Neuron (in vitro differentiated cells): Measurements from ENCODE around the gene PIK3CD.

Source experiments
- H2AFZ ChIP-seq: one replicate; pipeline ENCODE4 v1.6.1; 2013; ENCODE audit warnings: low read depth, mild to moderate bottlenecking, inconsistent platforms, low read length, moderate library complexity
- H3K27me3 ChIP-seq: one replicate; pipeline ENCODE4 v1.6.1; 2013; ENCODE audit warnings: low read length; ENCODE audit not compliant: insufficient read depth
- H3K36me3 ChIP-seq: one replicate; pipeline ENCODE4 v1.6.1; 2013; ENCODE audit warnings: low read length; ENCODE audit not compliant: insufficient read depth
- H3K4me1 ChIP-seq: one replicate; pipeline ENCODE4 v1.6.1; 2013; ENCODE audit warnings: low read length; ENCODE audit not compliant: insufficient read depth
- H3K4me3 ChIP-seq: 2 replicates; pipeline ENCODE4 v1.5.1; 2013; ENCODE audit warnings: mild to moderate bottlenecking, low read length, moderate library complexity
- H3K9me3 ChIP-seq: one replicate; pipeline ENCODE4 v1.6.1; 2013; ENCODE audit warnings: low read length

PIK3CD gene

GRCh38 chr1:9653210-9653490 lies 1.6 kb downstream of the PIK3CD start:
- Histone ChIP-seq H3K4me1 (no peaks in the 10 kb centered on the region), H3K4me3 (no peak overlapping the region), H3K9me3 (no peaks in the 10 kb centered on the region), H2AFZ (no peak overlapping the region), H3K27me3 (peaks cover 71% of the 10 kb centered on the region), H3K36me3 (no peaks in the 10 kb centered on the region)

DNA sequence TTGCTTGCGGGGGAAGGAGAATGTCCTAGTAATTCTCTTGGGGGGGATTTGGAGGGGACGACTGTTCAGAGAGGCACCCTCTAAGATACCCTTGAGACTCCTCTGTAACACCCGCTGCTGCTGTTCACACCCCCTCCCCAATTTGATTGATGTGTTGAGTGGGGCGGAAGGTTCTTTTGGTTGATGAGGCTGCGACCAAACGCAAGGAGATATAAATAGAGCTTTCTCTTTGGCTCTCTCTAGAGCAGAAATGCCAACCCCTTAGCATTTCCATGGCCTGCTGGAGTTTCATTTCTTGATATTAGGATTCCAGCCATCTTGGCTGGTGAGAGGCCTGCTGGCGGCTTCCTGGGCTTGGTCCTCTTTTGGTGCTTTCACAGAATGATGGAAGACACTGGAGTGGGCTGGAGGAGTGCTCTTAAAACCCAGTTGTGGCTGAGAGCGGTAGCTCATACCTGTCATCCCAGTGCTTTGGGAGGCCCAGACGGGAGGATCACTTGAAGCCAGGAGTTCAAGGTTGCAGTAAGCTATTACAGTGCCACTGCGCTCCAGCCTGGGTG lies 2.0 kb downstream of the PIK3CD start:
- Histone ChIP-seq H2AFZ (no peak overlapping the region), H3K4me3 (no peak overlapping the region), H3K27me3 (peaks cover 67% of the 10 kb centered on the region), H3K9me3 (no peaks in the 10 kb centered on the region), H3K4me1 (no peaks in the 10 kb centered on the region), H3K36me3 (no peaks in the 10 kb centered on the region)

DNA sequence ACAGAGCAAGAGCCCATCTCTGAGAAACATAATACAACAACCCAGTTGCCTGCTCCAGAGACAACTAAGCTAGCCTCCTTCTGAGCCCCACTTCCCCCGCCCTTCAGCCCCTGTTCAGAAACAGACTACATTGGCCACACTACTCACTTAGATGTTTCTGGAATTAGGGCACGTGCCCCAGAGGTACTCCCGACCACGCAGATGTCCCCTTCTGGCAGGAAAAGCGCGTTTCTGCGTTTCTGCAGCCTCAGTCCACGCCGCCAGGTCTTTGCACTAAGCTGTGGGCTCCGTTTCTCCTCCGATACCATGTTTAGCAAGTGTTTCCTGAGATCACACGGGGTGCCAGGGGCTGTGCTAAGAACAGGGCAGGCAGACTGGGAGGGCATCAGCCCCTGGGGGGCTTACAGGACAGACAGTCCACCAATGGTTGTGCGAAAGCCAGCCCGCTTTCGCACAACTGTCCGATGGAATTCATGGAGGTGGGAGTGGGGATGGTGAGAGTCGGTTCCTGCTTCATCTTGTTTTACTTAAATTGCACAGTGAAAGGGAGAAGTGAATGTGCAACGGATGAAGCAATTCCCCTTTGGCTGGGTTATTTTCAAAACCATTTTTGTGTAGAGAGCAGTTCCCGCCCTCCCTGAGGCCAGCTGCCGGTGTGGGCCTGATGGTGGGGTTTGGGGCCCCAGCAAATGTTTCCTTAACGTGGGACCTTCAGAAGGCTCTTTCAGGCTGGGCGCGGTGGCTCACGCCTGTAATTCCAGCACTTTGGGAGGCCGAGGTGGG lies 2.7 kb downstream of the PIK3CD start:
- no peak overlapping the region for H2AFZ ChIP-seq
- peaks cover 67% of the 10 kb centered on the region for H3K27me3 ChIP-seq
- H3K9me3 ChIP-seq, result no peaks in the 10 kb centered on the region
- H3K4me3 ChIP-seq, result no peak overlapping the region
- no peaks in the 10 kb centered on the region for H3K4me1 ChIP-seq
- no peaks in the 10 kb centered on the region for H3K36me3 ChIP-seq

- H3K27me3 ChIP-seq, result peaks cover 61% of the 10 kb centered on the region
- H3K4me1 ChIP-seq, result no peaks in the 10 kb centered on the region
- no peaks in the 10 kb centered on the region for H3K9me3 ChIP-seq
- no peak overlapping the region for H3K4me3 ChIP-seq
- no peaks in the 10 kb centered on the region for H3K36me3 ChIP-seq
- no peak overlapping the region for H2AFZ ChIP-seq
Measured at GRCh38 chr1:9654834-9655723, 3.5 kb downstream of the PIK3CD start.

GRCh38 chr1:9655836-9656235 lies 4.3 kb downstream of the PIK3CD start:
- Histone ChIP-seq H3K9me3 (no peaks in the 10 kb centered on the region), H3K27me3 (peaks cover 60% of the 10 kb centered on the region), H3K36me3 (no peaks in the 10 kb centered on the region), H2AFZ (no peak overlapping the region), H3K4me1 (no peaks in the 10 kb centered on the region), H3K4me3 (no peak overlapping the region)

- Histone ChIP-seq H3K36me3 (no peaks in the 10 kb centered on the region), H3K4me1 (no peaks in the 10 kb centered on the region), H3K27me3 (peaks cover 48% of the 10 kb centered on the region), H3K9me3 (no peaks in the 10 kb centered on the region), H3K4me3 (no peak overlapping the region), H2AFZ (no peak overlapping the region)
Measured at GRCh38 chr1:9657521-9658032, 6.0 kb downstream of the PIK3CD start.

DNA sequence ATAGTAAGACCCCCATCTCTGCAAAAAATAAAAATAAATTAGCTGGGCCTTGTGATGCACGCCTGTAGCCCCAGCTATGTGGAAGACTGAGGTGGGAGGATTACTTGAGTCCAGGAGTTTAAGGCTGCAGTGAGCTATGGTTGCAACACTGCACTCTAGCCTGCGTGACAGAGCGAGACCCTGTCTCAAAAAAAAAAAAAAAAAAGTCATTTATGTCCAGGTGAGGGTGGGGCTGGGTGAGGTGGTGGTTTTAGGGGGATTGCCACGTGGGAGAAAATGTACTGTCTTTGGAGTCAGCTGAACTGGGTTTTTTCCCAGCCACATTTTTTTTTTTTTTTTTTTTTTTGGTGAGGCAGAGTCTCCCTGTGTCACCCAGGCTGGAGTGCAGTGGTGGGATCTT lies 6.7 kb downstream of the PIK3CD start:
- Histone ChIP-seq H3K27me3 (peaks cover 42% of the 10 kb centered on the region), H3K9me3 (no peaks in the 10 kb centered on the region), H2AFZ (no peak overlapping the region), H3K4me3 (no peak overlapping the region), H3K36me3 (no peaks in the 10 kb centered on the region), H3K4me1 (no peaks in the 10 kb centered on the region)

DNA sequence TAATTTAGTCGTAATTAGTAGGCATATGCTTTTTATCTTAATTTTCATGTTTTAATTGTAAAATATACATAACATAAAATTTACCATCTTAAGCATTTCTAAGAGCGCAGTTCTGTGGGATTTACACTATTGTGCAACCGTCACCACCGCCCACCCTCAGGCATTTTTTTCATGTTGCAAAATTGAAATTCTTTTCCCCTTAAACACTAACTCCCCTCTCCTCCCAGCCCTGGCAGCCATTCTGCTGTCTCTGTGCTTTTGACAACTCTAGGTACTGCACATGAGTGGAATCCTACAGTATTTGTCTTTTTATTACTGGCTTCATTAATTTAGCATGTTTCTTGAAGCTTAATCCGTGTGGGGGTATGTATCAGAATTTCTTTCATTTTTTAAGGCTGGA lies 7.8 kb downstream of the PIK3CD start:
- H3K4me1 ChIP-seq, result no peaks in the 10 kb centered on the region
- H3K9me3 ChIP-seq, result no peaks in the 10 kb centered on the region
- peaks cover 31% of the 10 kb centered on the region for H3K27me3 ChIP-seq
- no peak overlapping the region for H2AFZ ChIP-seq
- H3K36me3 ChIP-seq, result no peaks in the 10 kb centered on the region
- H3K4me3 ChIP-seq, result no peak overlapping the region

DNA sequence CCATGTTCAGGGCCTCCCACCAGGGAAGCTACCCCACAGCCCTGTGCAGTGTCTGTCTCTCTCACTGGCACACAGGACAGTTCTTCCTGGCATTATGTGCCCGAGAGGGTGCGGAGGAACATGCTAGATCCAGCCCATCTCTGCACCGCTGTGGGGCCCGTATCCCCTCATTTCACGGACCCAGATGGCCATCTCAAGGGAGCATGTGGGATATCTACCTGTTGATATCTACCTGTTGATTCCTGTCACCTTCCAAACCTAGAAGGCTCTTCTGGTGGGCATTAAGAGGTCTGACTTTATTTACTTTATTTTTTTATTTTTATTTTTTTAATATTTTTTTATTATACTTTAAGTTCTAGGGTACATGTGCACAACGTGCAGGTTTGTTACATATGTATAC lies 11.7 kb downstream of the PIK3CD start:
- H3K4me3 ChIP-seq, result no peak overlapping the region
- H3K4me1 ChIP-seq, result no peaks in the 10 kb centered on the region
- H2AFZ ChIP-seq, result no peak overlapping the region
- no peaks in the 10 kb centered on the region for H3K36me3 ChIP-seq
- peaks cover 9% of the 10 kb centered on the region for H3K27me3 ChIP-seq
- no peaks in the 10 kb centered on the region for H3K9me3 ChIP-seq

DNA sequence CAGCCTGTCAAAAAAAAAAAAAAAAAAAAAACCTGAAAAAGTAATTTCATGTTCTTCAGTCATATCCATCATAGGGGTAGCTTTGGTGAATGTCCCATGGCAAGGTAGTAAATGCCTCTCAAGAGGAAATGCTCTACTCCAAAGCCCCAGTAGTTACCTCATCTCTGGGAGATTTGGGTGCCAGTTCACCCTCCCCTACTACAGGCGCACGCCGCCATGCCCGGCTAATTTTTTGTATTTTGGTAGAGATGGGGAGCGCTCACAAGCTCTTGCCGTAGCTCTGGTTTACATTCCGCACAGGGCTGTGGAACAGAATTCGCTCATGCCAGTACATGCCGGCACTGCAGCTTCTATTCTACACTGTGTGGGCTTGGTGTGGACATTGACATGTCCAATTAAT lies 13.7 kb downstream of the PIK3CD start:
- Histone ChIP-seq H3K4me1 (no peaks in the 10 kb centered on the region), H2AFZ (no peak overlapping the region), H3K4me3 (no peak overlapping the region), H3K9me3 (no peaks in the 10 kb centered on the region), H3K27me3 (peaks cover 4% of the 10 kb centered on the region), H3K36me3 (no peaks in the 10 kb centered on the region)

DNA sequence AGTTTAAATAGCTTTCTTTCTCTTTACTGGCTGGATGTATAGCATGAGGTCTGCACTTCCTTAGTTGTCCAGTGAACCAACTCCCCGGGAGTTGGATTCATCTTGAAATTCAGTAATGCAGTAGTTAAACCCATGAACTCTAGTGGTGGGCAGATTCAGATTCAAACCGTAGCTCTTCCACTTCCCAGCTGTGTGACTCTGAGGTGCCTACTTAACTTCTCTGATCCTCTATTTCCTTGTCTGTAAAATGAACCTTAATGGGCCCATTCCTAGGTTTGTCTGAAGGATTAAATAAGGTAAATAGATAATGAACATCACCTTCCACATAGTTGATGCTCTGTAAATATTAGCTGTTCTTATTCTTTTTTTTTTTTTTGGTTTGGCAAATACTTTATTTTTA lies 16.5 kb downstream of the PIK3CD start:
- no peaks in the 10 kb centered on the region for H3K9me3 ChIP-seq
- H3K4me3 ChIP-seq, result no peak overlapping the region
- peaks cover 3% of the 10 kb centered on the region for H3K27me3 ChIP-seq
- no peaks in the 10 kb centered on the region for H3K4me1 ChIP-seq
- no peaks in the 10 kb centered on the region for H3K36me3 ChIP-seq
- no peak overlapping the region for H2AFZ ChIP-seq

DNA sequence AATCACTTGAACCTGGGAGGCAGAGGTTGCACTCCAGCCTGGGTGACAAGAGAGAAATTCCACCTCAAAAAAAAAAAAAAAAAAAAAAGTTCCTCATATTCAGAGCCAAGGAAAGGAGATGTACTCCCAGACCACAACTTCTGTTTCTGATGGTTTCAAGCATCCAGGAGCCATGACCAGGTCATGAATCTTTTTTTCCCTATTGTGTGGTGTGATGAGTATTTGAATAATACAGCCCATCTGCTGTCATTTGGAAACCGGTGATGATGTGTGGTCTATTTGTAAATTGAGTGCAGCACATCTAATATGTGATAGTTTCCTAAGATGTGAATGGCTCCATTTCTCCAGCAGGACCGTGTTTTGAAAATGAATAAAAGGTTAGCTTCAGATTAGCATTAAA lies 18.6 kb downstream of the PIK3CD start:
- H3K4me1 ChIP-seq, result no peaks in the 10 kb centered on the region
- no peaks in the 10 kb centered on the region for H3K36me3 ChIP-seq
- H3K27me3 ChIP-seq, result peaks cover 3% of the 10 kb centered on the region
- no peaks in the 10 kb centered on the region for H3K9me3 ChIP-seq
- no peak overlapping the region for H3K4me3 ChIP-seq
- no peak overlapping the region for H2AFZ ChIP-seq

GRCh38 chr1:9671377-9672140 lies 20.0 kb downstream of the PIK3CD start:
- H3K27me3 ChIP-seq, result peaks cover 3% of the 10 kb centered on the region
- H3K9me3 ChIP-seq, result no peaks in the 10 kb centered on the region

More at GRCh38 chr1:9671377-9672140, 20.0 kb downstream of the PIK3CD start:
- Histone ChIP-seq H3K4me3 (no peak overlapping the region), H2AFZ (no peak overlapping the region), H3K36me3 (no peaks in the 10 kb centered on the region), H3K4me1 (no peaks in the 10 kb centered on the region)
